Inflammatory macrophage treated with lipopolysaccharide for 4 hours (primary cell): ENCODE results near the gene CDH15.
A peak's percentile ranks its signal among the peaks of the same experiment; 100 is the strongest.
"Not testable (repeated sequence)": the region's sequence is repeated elsewhere in the genome, so short reads cannot be mapped to it uniquely, and the experiment has no call there.

Experiments
- DNase-seq: peaks from one replicate; pipeline ENCODE4 v3.0.0-alpha.2; 2020

The CDH15 gene

GRCh38 chr16:89156740-89157645 lies 14.6 kb upstream of the CDH15 start:
- no peak for DNase-seq

- no peak for DNase-seq
Observed at GRCh38 chr16:89157778-89158177, 13.8 kb upstream of the CDH15 start.

- no peak for DNase-seq
Observed at GRCh38 chr16:89159066-89159849, 12.3 kb upstream of the CDH15 start.

- DNase-seq: no peak
Observed at GRCh38 chr16:89159850-89160354, 11.6 kb upstream of the CDH15 start.

- no peak for DNase-seq
Observed at GRCh38 chr16:89160977-89161701, 10.4 kb upstream of the CDH15 start.

- no peak for DNase-seq
Observed at GRCh38 chr16:89161763-89162713, 9.5 kb upstream of the CDH15 start.

- DNase-seq: no peak
Observed at GRCh38 chr16:89163297-89163696, 8.3 kb upstream of the CDH15 start.

- DNase-seq: no peak
Observed at GRCh38 chr16:89164436-89164835, 7.1 kb upstream of the CDH15 start.

- DNase-seq: no peak
Observed at GRCh38 chr16:89164847-89165680, 6.5 kb upstream of the CDH15 start.

GRCh38 chr16:89165681-89165979 lies 5.9 kb upstream of the CDH15 start:
- not testable (repeated sequence) for DNase-seq

- no peak for DNase-seq
Observed at GRCh38 chr16:89166696-89167424, 4.7 kb upstream of the CDH15 start.

- peak; percentile 72 for DNase-seq
Observed at GRCh38 chr16:89167425-89167941, 4.1 kb upstream of the CDH15 start.

GRCh38 chr16:89168381-89169189 lies 3.0 kb upstream of the CDH15 start:
- DNase-seq: no peak

- no peak for DNase-seq
Observed at GRCh38 chr16:89169778-89170177, 1.8 kb upstream of the CDH15 start.

GRCh38 chr16:89170346-89171215 lies 967 bp upstream of the CDH15 start:
- no peak for DNase-seq

- DNase-seq: no peak
Observed at GRCh38 chr16:89172171-89172527, 601 bp downstream of the CDH15 start.

GRCh38 chr16:89172528-89173173 lies 1.1 kb downstream of the CDH15 start:
- DNase-seq: no peak
